ENCODE results near the gene AKR7A2.
"Not testable (repeated sequence)": the region's sequence is repeated elsewhere in the genome, so short reads cannot be mapped to it uniquely, and the experiment has no call there.

AKR7A2 gene

GRCh38 chr1:19257178-19257914 is 54.6 kb downstream of the AKR7A2 start:
- TF ChIP-seq CTCF (IDR thresholded peaks at IDR 0.05; ENCODE audit: insufficient read depth, low read length, poor library complexity, severe bottlenecking): no peak
- Histone ChIP-seq H3K27me3 (replicated peaks; ENCODE audit: control insufficient read depth, insufficient read depth, low read length) (no peaks in the 10 kb centered on the region), H3K4me3 (replicated peaks; ENCODE audit: low read depth, low read length) (no peak overlapping the region), H3K36me3 (ENCODE audit: control insufficient read depth, insufficient read depth, low read length) (peaks cover 47% of the 10 kb centered on the region)
- DNase-seq (ENCODE audit: extremely low read depth, insufficient read length): no peak

GRCh38 chr1:19256301-19256700 is 55.6 kb downstream of the AKR7A2 start:
- peaks cover 47% of the 10 kb centered on the region for H3K36me3 ChIP-seq (ENCODE audit: control insufficient read depth, insufficient read depth, low read length)
- not testable (repeated sequence) for H3K4me3 ChIP-seq (replicated peaks; ENCODE audit: low read depth, low read length); DNase-seq (ENCODE audit: extremely low read depth, insufficient read length); H3K27me3 ChIP-seq (replicated peaks; ENCODE audit: control insufficient read depth, insufficient read depth, low read length)

GRCh38 chr1:19255288-19255687 is 56.7 kb downstream of the AKR7A2 start:
- DNase-seq (ENCODE audit: extremely low read depth, insufficient read length): no peak
- no peak overlapping the region for H3K4me3 ChIP-seq (replicated peaks; ENCODE audit: low read depth, low read length)
- H3K36me3 ChIP-seq (ENCODE audit: control insufficient read depth, insufficient read depth, low read length): peaks cover 41% of the 10 kb centered on the region
- no peaks in the 10 kb centered on the region for H3K27me3 ChIP-seq (replicated peaks; ENCODE audit: control insufficient read depth, insufficient read depth, low read length)
- TF ChIP-seq CTCF (IDR thresholded peaks at IDR 0.05; ENCODE audit: insufficient read depth, low read length, poor library complexity, severe bottlenecking): no peak

- Histone ChIP-seq H3K36me3 (ENCODE audit: control insufficient read depth, insufficient read depth, low read length) (peaks cover 34% of the 10 kb centered on the region), H3K4me3 (replicated peaks; ENCODE audit: low read depth, low read length) (no peak overlapping the region), H3K27me3 (replicated peaks; ENCODE audit: control insufficient read depth, insufficient read depth, low read length) (no peaks in the 10 kb centered on the region)
- no peak for DNase-seq (ENCODE audit: extremely low read depth, insufficient read length)
- TF ChIP-seq CTCF (IDR thresholded peaks at IDR 0.05; ENCODE audit: insufficient read depth, low read length, poor library complexity, severe bottlenecking): no peak
Measured at GRCh38 chr1:19254416-19254815, 57.5 kb downstream of the AKR7A2 start.
